Right ventricle myocardium inferior (tissue), 1 donor: ENCODE measurements around the gene NSDHL. TPM values are rescaled to one million over a fixed set of nuclear protein-coding genes. Genes with fewer than 3 reads are reported as not detected.
A peak's percentile ranks its signal among the peaks of the same experiment; 100 is the strongest.
"Not testable (repeated sequence)": the region's sequence is repeated elsewhere in the genome, so short reads cannot be mapped to it uniquely, and the experiment has no call there.

ENCODE experiments used
- ATAC-seq: fragments of 200-7000 bp; cut with Tn5 transposase; one replicate; pipeline ENCODE4 v1.9.1; 2020; ENCODE audit warnings: mild to moderate bottlenecking, moderate library complexity
- DNase-seq: peaks from one replicate; pipeline ENCODE4 v3.0.0; 2021; ENCODE audit errors: missing footprints
- intact Hi-C: fragments of 100-400 bp; cut with DNase I; formaldehyde crosslinking; loops from one replicate; pipeline ENCODE4 v1.11.0; 2022
- total RNA-seq: library from RNA; stranded (reverse); fragmentation: NEBNext Ultra II Directional; extraction: Animal tissue kit (Norgen Biotek cat#: 25700); gene quantifications from one replicate; pipeline ENCODE4 v1.2.1, GENCODE V29; 2021
- donor health status: DM: no; HTN: yes; CAD: no; lungs with severe emphysema.

NSDHL gene
- total RNA-seq, 1 donor from 2014 or later: 23.4 TPM

DNA sequence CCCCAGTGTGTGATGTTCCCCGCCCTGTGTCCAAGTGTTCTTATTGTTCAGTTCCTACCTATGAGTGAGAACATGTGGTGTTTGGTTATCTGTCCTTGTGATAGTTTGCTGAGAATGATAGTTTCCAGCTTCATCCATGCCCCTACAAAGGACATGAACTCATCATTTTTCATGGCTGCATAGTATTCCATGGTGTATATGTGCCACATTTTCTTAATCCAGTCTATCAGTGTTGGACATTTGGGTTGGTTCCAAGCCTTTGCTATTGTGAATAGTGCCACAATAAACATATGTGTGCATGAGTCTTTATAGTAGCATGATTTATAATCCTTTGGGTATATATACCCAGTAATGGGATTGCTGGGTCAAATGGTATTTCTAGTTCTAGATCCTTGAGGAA is 4.6 kb downstream of the NSDHL start:
- DNase-seq, intact Hi-C loops, ATAC-seq: not testable (repeated sequence)

DNA sequence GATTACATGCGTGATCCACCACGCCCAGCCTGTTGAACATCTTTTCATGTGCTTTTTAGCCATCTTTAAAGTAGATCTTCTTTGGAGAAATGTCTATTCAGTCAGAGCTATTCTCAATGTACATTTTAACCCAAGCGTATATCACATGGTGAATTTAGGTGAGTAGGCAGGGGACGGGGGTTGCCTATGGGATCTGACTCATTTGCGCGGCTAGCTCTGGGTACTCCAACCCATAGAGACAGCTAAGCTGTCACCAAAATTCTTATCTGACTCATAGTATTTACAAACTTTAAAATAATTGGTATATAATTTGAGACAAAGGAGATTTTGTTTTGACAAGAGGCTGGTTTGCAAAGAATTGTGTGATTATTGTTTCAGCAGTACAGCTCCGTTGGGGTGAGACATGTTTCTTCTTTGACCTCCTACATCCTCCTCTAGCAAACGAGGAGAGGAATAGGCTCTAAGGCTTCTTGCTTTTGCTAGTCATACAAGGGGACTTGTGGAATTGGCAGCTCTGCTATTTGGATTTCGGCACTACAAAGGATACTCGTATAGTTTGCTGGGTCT is 12.0 kb downstream of the NSDHL start:
- ATAC-seq: no peak
- intact Hi-C loops: no loop called here
- no peak for DNase-seq

DNA sequence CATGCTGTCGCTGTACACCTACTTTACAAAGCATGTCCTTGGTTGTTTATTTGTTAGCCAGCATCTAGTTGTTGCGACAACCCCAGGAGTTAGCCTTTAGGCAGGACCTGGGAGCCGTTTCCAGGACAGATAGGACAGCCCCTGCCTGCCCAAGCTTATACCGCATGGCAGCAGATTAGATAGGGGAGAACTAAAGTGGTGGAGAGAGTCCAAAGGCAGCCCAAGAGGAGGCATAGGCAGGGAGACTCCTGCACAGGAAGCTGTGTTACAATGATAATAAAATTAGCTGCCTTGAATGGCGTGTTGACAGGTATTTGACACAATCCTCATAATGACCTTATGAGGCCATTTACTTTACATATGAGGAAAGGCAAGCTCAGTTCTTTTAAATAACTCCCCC is 13.0 kb downstream of the NSDHL start:
- ATAC-seq (peak; percentile 94), DNase-seq (no peak)
- intact Hi-C loops: no loop called here

DNA sequence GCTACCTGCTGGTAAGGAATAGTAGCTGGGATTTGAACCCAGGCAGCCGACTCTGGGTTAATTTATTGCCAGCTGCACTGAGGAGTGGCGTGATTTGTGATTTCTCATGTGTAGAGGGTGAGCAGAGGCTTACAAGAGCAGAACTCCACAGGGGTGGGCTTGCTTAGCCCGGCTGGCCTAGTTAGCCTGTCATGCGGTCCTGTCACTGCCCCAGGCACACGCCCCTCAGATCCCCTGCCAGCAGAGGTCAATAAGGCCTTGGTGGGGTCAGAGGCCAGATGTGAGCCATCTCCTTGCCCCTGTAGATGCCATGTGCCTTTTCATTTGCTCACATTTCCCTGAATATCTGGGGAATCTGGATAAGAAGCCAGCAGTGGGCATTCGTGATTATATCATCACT is 13.4 kb downstream of the NSDHL start:
- peak; percentile 45 for ATAC-seq
- DNase-seq: no peak

DNA sequence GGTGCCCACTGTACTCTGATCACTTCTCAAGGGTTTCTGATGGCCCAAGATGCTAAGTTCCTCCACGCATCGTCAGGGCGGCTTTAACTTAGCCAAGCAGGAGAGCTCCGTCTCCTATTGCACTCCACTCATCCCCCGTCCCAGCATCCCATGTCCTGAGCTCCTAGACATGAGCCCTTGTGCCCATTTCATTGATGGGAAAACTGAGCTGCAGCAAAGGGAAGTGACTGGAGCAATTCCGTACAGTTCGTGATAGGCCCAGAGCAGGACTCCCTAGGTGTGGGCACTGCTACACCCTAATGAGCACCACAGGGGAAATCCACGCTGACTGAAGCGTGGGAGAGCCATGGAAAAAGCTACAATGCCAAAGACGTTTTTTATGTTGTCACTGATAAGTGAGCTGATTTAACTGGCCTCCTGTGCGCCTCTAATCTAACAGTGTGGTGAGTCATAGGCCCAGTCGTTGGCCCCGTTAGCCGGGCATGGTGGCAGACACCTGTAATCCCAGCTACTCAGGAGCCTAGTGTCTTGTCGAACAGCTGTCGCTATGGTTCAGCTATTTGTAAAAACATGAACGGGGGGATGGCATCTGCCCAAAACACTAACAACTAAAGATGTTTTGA is 14.9 kb downstream of the NSDHL start:
- DNase-seq: no peak
- intact Hi-C loops: no loop called here
- no peak for ATAC-seq

More for the DNA sequence above, 13.4 kb downstream of the NSDHL start:
- intact Hi-C loops: no loop called here

DNA sequence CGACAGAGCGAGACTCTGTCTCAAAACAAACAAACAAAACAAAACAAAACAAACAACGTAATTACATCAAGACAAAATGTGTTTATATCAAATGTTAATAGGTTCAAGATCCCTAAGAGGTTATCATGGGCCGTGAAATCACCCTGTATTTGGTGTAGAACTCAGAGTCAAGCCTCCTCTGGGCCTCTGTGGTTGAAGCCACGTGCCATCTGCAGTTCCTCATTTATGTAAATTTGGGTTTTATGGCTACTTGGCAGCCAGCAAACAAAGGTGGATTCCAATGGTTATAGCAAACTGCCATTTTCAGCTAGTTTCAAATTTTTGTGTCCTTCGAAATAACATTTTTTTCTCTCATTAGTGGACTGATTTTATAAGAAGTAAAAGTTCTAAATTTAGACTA is 16.4 kb downstream of the NSDHL start:
- intact Hi-C loops: no loop called here
- no peak for ATAC-seq
- no peak for DNase-seq

DNA sequence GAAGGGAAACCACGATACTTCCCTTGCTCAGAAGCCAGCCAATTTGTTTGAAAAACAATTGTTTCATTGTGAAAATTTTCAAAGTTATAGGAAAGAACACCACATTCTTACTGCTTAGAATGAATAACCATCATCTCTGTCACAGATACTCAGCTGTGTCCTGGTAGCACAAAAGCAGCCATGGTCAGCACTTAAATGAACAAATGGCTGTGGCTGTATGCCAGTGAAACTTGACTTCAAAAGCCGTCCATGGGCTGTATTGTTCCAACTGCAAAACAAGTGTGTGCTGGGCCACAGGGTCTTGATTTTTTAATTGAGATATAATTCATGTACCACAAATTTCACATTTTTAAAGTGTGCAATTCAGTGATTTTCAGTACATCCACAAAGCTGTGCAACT is 19.6 kb downstream of the NSDHL start:
- DNase-seq: no peak
- ATAC-seq: no peak
- intact Hi-C loops: no loop called here

DNA sequence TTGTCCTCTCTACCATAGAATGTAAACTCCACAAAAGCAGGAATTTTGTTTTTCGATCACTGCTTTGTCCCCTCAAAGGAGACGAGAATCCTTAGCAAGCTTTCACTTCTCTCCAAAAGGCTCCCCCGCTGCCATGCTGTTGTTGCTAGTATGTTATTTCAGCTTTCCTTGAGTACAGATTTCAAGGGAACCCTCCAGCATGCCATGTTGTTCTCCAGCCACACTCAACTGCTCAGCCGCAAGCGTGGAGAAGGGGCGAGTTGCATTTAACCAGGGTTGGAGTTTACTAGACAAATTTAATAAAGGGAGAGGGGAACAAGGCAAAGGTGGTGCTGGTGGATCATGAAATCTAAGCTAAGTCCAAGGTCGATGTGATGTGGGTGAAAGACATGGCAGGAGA is 23.1 kb downstream of the NSDHL start:
- ATAC-seq (no peak), DNase-seq (no peak)
- intact Hi-C loops: no loop called here

DNA sequence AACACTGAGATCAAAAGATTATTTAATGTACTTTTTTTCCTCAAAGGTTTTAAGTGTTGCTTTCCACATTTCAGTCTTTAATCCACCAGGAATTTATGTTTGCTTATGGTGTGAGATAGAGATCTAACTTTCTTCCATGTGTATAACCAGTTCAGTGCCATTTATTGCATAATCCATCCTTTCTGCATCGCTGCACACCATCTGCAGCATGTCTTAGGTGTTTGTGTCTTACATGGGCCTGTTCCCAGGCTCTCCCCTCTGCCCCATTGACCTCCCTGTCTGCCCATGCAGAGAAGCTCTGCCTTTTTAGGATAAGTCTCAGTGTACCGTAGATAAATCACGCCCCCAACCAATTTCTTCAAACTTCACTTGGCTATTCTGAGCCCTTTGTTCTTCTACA is 30.3 kb downstream of the NSDHL start:
- DNase-seq: no peak

DNA sequence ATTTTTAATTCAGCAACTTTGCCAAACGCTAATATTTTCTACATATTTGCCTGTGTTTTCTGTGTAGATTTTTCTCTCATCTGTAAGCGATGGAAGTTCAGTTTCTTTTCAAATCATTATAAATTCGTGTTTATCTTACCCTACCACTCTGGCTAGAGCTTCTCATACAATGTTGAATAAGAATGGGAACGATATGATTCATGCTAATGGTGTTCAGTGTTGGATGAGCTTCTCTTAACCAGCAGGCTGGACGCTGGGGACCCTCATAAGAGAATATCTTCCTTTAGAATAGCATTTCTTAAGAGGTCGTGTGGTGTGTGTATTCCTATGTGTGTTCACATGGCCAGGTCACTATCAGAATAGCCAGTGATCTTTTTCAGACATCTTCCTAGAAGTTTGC is 31.0 kb downstream of the NSDHL start:
- intact Hi-C loops: no loop called here
- ATAC-seq: no peak
- no peak for DNase-seq

More for the DNA sequence above, 30.3 kb downstream of the NSDHL start:
- intact Hi-C loops: no loop called here
- ATAC-seq: no peak

DNA sequence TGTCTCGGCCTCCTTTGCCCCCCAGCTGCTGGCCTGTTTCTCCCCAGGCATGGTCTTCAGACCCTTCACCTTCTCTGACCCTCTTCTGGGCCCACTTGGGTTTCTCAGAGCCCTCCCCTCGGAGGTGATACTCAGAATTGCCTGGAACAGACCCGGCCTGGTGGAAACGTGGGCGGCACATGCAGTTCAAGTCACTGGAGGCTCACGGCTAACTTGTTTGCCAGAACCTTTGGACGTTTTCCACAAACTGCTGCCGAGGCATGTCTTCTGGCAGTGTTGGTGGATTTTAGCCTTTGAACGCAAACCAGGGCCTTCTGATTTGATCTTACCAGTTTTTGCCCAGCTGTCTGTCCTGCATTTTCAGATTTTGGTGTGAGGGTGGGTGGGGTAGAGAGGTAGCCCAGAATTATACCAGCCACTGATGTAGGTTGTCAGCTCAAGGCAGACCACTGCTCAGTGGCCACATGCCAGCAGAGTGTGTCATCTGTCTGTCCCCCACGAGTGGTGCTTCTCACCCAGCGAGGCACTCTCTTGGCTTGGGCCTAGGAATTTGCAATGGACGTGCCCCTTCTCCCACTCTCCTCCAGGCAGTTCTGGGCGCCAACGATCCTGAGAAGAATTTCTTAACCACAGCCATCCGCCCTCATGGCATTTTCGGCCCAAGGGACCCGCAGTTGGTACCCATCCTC is 34.5 kb downstream of the NSDHL start:
- ATAC-seq (no peak), DNase-seq (no peak)
- intact Hi-C loops: no loop called here

DNA sequence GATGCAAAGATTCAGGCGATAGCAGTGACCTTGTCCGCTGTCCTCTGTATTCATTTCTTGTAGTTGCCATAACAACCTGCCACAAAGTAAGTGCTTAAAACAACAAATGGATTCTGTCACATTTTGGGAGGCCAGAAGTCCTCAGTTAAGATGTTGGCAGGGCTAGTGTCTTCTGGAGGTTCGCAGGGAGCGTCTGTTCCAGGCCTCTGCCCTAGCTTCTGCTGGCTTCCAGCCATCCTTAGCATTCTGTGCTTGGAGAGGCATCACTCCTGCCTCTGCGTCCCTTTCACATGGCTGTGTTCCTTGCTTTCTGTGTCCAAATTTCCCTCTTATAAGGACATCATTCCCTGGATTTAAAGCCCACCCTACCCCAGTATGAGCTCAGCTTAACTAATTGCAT is 35.5 kb downstream of the NSDHL start:
- intact Hi-C loops: no loop called here
- DNase-seq: no peak
- no peak for ATAC-seq

DNA sequence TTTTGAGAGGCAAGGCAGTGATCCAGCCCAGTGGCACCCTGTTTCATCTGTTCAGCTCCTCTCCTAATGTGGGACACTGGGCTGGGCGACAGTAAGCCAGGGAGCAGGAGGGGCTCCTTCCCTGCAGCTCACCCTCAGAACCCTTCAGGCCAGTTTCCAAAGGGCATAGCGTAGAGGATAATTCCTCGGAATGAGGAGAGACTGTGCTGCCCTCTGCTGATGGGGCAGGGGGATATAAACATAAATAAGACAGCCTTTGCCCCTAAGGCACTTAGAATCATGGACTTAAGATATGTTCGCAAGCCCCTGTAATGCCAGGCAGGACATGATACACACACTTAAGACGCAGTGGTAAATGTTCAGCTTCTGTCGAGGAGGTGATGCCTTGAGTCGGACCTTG is 39.1 kb downstream of the NSDHL start:
- ATAC-seq (no peak), DNase-seq (no peak)
- intact Hi-C loops: no loop called here

DNA sequence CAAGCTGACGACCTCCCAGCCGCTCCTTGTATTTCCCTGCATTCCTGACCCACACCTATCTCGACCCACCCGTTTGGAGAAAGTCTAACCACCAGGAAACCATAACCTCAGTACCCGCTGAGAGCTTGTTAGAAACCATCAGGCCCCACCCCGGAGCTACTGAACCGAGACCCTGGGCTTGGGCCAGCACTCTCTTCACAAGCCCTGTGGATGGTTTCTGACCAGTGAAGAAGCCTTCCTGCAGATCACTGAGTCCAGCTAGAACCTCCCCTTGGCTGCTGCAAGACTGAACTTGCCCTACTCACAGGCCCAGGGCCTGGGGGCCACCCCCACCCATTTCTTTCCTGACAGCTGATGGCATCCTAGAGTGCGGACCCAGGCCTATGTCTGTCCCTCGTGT is 40.4 kb downstream of the NSDHL start:
- ATAC-seq: no peak
- no peak for DNase-seq
- intact Hi-C loops: no loop called here

DNA sequence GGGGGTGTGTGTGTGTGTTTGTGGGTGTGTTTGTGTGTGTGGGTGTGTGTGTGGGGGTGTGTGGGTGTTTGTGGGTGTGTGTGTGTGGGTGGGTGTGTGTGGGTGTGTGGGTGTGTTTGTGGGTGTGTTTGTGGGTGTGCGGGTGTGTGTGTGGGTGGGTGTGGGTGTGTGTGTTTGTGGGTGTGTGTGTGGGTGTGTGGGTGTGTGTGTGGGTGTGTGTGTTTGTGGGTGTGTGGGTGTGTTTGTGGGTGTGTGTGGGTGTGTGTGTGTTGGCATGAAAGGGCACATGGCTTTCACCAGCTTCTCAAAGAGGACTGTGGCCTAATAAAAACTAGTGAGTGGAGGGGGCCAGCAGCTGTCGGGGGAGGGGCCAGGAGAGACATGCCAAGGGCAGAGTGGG is 41.7 kb downstream of the NSDHL start:
- ATAC-seq (no peak), DNase-seq (no peak)
- intact Hi-C loops: no loop called here

DNA sequence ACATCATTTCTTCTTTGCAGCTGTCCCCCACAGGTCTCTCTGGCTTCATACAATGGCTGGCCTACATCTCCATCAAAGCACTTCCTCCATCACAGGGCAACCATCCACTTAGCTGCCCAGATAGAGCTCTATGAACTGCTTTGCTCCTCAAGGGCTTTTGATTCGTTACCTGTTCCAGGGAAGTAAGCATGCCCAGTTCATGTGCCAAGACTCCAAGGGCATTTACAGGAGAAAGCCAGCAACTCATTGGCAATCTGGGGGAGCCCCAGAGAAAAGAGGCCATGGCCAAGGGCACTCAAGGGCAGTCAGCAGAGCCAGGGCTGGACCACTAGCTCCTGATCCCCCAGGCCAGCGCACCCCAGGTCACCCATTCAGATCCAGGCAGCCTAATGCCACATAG is 42.5 kb downstream of the NSDHL start:
- intact Hi-C loops: no loop called here
- DNase-seq (no peak), ATAC-seq (no peak)

DNA sequence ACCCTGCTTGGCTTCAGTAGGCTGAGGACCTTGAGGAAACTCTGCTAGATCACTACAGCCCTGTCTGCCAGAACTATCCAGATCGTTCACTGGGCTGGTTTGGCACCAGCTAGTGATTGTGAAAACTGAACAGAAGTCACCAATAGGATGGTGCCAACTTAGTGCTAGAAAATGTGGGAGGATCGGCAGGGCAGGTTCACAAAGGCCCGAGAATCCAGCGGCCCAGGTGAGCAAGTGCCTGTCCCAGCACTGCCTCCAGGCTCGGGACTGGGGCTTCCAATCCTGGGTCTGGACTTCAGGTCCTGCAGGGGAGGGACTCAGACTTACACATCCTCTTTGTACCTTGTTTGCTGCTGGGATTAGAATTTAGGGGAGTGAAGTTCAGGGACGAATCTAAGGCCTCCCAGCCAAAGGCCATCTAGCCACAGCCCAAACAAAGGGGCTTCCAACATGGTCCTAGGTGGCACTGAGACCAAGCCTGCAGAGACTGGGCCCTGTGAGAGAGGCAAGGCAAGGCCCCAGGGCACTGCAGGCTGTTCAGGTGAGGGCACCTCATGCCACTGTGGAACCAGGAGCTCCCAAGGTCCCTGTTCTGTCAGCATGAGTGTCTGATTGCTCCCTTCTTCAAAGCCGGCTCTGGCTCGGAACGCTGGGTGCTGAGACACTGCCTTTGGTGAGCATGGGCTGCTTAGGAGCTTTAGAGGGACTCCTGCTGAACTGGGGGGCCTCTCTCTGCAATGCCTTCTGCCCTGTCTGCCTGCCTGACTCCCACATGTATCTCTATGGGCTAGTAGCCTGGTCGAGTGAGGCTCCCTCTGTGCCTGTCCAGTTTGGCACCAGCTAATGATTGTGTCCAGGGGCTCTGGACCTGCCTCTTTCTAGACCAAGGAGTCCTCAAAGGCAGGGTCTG is 46.3 kb downstream of the NSDHL start:
- intact Hi-C loops: no loop called here
- no peak for DNase-seq
- ATAC-seq: no peak

DNA sequence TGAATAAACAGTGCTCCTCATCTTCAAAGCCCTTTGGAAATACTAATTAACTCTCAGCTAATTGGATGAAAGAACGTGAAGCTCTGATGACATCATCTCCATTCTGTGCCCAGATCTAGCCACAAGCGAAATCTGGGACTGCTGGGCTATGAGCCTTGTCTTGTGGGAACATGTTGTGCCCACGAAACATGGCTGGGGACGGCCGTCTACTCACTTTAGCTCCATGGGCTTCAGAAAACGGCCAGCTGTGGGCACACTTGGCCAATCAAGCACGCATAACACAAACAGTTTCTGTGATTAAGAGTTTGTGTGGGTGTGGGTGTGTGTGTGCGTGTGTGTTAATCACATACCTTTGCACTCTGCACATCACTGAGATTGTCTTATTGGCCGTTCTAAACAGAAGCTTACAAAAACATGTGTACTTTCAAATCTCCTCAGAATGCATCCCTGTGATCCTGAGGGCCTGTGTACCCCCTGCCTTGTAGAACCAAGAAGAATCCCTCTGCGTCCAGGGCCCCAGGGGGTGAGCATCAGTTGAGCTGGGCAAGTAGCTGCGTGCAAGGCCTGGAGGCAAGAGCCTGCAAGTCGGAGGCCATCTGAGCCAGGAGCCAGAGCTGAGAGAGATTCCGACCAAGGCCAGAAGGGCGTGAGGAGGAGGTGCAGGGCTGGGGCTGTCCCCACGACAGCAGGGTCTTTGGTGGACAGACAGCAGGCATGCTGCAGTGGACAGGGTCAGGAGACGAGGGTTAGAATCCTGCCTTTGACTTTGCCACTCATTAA is 48.3 kb downstream of the NSDHL start:
- ATAC-seq: no peak
- intact Hi-C loops: no loop called here

DNA sequence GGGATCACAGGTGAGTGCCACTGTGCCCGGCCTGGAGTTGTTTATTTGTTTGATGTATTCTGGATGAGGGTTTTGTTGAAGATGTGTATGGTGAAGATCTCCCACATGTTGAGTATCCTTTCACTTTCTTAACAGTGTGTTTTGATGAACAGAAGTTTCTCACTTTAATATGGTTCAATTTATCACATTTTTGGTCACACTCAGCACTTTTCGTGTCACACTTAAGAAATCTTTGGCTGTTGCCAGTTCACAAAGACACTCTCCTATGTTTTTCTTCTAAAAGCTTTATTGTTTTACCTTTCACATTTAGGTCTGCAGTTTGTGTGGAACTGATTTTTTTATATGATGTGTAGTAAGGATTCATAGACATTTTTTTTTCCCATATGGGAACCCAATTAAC is 50.4 kb downstream of the NSDHL start:
- intact Hi-C loops: no loop called here

More for the DNA sequence above, 48.3 kb downstream of the NSDHL start:
- DNase-seq: no peak

More for the DNA sequence above, 50.4 kb downstream of the NSDHL start:
- ATAC-seq: no peak
- DNase-seq: no peak
